Hepatocyte (in vitro differentiated cells): ENCODE measurements around the gene TRIM22. TPM values are rescaled to one million over a fixed set of nuclear protein-coding genes. Genes with fewer than 3 reads are reported as not detected.
"Not testable (repeated sequence)": the region's sequence is repeated elsewhere in the genome, so short reads cannot be mapped to it uniquely, and the experiment has no call there.

Experiments
- DNase-seq: peaks from one replicate; pipeline ENCODE4 v3.0.0-alpha.2; 2016; ENCODE audit warnings: low spot score
- H2AFZ ChIP-seq: fragments of 200-600 bp; sonication (generic); 2 replicates; pipeline ENCODE4 v1.6.0; 2016; ENCODE audit warnings: antibody characterized with exemption, mild to moderate bottlenecking
- H3K27ac ChIP-seq: fragments of 200-600 bp; sonication (generic); 2 replicates; pipeline ENCODE4 v1.5.1; 2016; ENCODE audit warnings: mild to moderate bottlenecking
- H3K27me3 ChIP-seq: fragments of 200-600 bp; sonication (generic); 2 replicates; pipeline ENCODE4 v1.6.1; 2016
- H3K36me3 ChIP-seq: fragments of 200-600 bp; sonication (generic); replicated peaks from 2 replicates; pipeline ENCODE4 v1.5.1; 2016; ENCODE audit warnings: low read depth; ENCODE audit not compliant: insufficient read depth
- H3K4me1 ChIP-seq: fragments of 200-600 bp; sonication (generic); 2 replicates; pipeline ENCODE4 v1.5.1; 2016; ENCODE audit warnings: mild to moderate bottlenecking, moderate library complexity; ENCODE audit not compliant: insufficient read depth
- H3K4me2 ChIP-seq: fragments of 200-600 bp; sonication (generic); 2 replicates; pipeline ENCODE4 v1.6.0; 2016
- H3K4me3 ChIP-seq: fragments of 200-600 bp; sonication (generic); 2 replicates; pipeline ENCODE4 v1.5.1; 2016; ENCODE audit warnings: mild to moderate bottlenecking
- H3K79me2 ChIP-seq: fragments of 200-600 bp; sonication (generic); 2 replicates; pipeline ENCODE4 v1.6.0; 2017; ENCODE audit warnings: mild to moderate bottlenecking
- H3K9me2 ChIP-seq: fragments of 200-600 bp; sonication (generic); replicated peaks from 2 replicates; pipeline ENCODE4 v1.6.0; 2017; ENCODE audit warnings: mild to moderate bottlenecking; ENCODE audit not compliant: insufficient read depth
- H3K9me3 ChIP-seq: fragments of 200-600 bp; sonication (generic); 2 replicates; pipeline ENCODE4 v1.5.1; 2016; ENCODE audit warnings: low read depth, mild to moderate bottlenecking
- H4K20me1 ChIP-seq: fragments of 200-600 bp; sonication (generic); 2 replicates; pipeline ENCODE4 v1.6.0; 2016; ENCODE audit warnings: mild to moderate bottlenecking; ENCODE audit not compliant: insufficient read depth, poor library complexity, severe bottlenecking
- CTCF ChIP-seq: fragments of 200-600 bp; sonication (generic); IDR thresholded peaks from 2 replicates; pipeline ENCODE4 v1.5.1; 2016; ENCODE audit warnings: antibody characterized with exemption, mild to moderate bottlenecking; ENCODE audit not compliant: poor library complexity
- EZH2 ChIP-seq: fragments of 200-600 bp; sonication (generic); IDR thresholded peaks from 2 replicates; pipeline ENCODE4 v1.6.1; 2016; ENCODE audit warnings: antibody characterized with exemption, mild to moderate bottlenecking, borderline replicate concordance
- EZH2phosphoT487 ChIP-seq: fragments of 200-600 bp; sonication (generic); IDR thresholded peaks from one replicate; pipeline ENCODE4 v1.6.1; 2018; ENCODE audit warnings: antibody characterized with exemption, mild to moderate bottlenecking, low read depth, moderate library complexity; ENCODE audit not compliant: unreplicated experiment, severe bottlenecking
- WGBS: methylation state at CpG from one replicate; pipeline ENCODE4 v1.1.6; 2016; ENCODE audit warnings: low lambda C conversion rate; ENCODE audit errors: missing lambda C conversion rate; 5-methylcytosine and 5-hydroxymethylcytosine counted together
- polyA plus RNA-seq: library from polyadenylated mRNA; unstranded; fragments of >200 nt; fragmentation: Nextera tagmentation; extraction: Ambion mirVana; gene quantifications from 2 replicates; pipeline ENCODE4 v1.2.1, GENCODE V29; 2016
- total RNA-seq: library from RNA; depleted of rRNA; stranded (reverse); fragments of >200 nt; gene quantifications from 2 replicates; pipeline ENCODE4 v1.2.3, GENCODE V29; 2014

Gene TRIM22
- total and polyA plus RNA-seq, 2 experiments from 2014 or later: 9.3 to 15.4 TPM

GRCh38 chr11:5671831-5672230 is 17.8 kb upstream of the TRIM22 start:
- no peak for TF ChIP-seq EZH2
- no peak for TF ChIP-seq EZH2phosphoT487
- TF ChIP-seq CTCF: no peak
- no peaks in the 10 kb centered on the region for H3K9me2 ChIP-seq
- H3K79me2 ChIP-seq: peaks cover 25% of the 10 kb centered on the region
- H3K9me3 ChIP-seq: no peaks in the 10 kb centered on the region
- H3K36me3 ChIP-seq: no peaks in the 10 kb centered on the region
- no peaks in the 10 kb centered on the region for H3K27me3 ChIP-seq
- no peaks in the 10 kb centered on the region for H4K20me1 ChIP-seq
- no peak overlapping the region for H3K4me3 ChIP-seq
- no peak overlapping the region for H3K27ac ChIP-seq
- no peaks in the 10 kb centered on the region for H3K4me1 ChIP-seq
- DNase-seq: no peak
- no peak overlapping the region for H3K4me2 ChIP-seq
- no peak overlapping the region for H2AFZ ChIP-seq

GRCh38 chr11:5674391-5674790 is 15.2 kb upstream of the TRIM22 start:
- DNase-seq: no peak
- H3K27ac ChIP-seq: no peak overlapping the region
- H4K20me1 ChIP-seq: no peaks in the 10 kb centered on the region
- H3K4me3 ChIP-seq: no peak overlapping the region
- TF ChIP-seq EZH2 (no peak), EZH2phosphoT487 (no peak), CTCF (no peak)
- no peak overlapping the region for H2AFZ ChIP-seq
- H3K79me2 ChIP-seq: peaks cover 34% of the 10 kb centered on the region
- no peaks in the 10 kb centered on the region for H3K9me3 ChIP-seq
- H3K4me2 ChIP-seq: no peak overlapping the region
- peaks cover 6% of the 10 kb centered on the region for H3K36me3 ChIP-seq
- H3K9me2 ChIP-seq: no peaks in the 10 kb centered on the region
- no peaks in the 10 kb centered on the region for H3K27me3 ChIP-seq
- 95% methylated on average over 4 of the region's 4 CpGs for WGBS
- H3K4me1 ChIP-seq: no peaks in the 10 kb centered on the region

- Histone ChIP-seq H3K4me2 (no peak overlapping the region), H3K9me2 (no peaks in the 10 kb centered on the region), H3K4me1 (no peaks in the 10 kb centered on the region), H4K20me1 (no peaks in the 10 kb centered on the region), H3K27me3 (no peaks in the 10 kb centered on the region), H3K27ac (no peak overlapping the region), H3K9me3 (no peaks in the 10 kb centered on the region), H3K4me3 (no peak overlapping the region), H2AFZ (no peak overlapping the region), H3K79me2 (peaks cover 54% of the 10 kb centered on the region), H3K36me3 (peaks cover 6% of the 10 kb centered on the region)
- TF ChIP-seq EZH2phosphoT487 (no peak), CTCF (no peak)
- WGBS: 99% methylated on average over 7 of the region's 7 CpGs
- DNase-seq: no peak
These were observed 9.8 kb upstream of the TRIM22 start for GRCh38 chr11:5679811-5680210.

- not testable (repeated sequence) for H3K9me2 ChIP-seq, H2AFZ ChIP-seq, H3K27ac ChIP-seq, DNase-seq, H4K20me1 ChIP-seq, H3K9me3 ChIP-seq, H3K4me3 ChIP-seq, H3K27me3 ChIP-seq, H3K36me3 ChIP-seq, H3K4me1 ChIP-seq
- WGBS: 89% methylated on average over 18 of the region's 33 CpGs
- Histone ChIP-seq H3K4me2 (peak overlapping the region; percentile 88), H3K79me2 (peaks cover 49% of the 10 kb centered on the region)
These were observed 6.6 kb upstream of the TRIM22 start for GRCh38 chr11:5682890-5683441.

- DNase-seq, H3K36me3 ChIP-seq, H3K9me2 ChIP-seq, H3K4me1 ChIP-seq, H2AFZ ChIP-seq, H3K9me3 ChIP-seq, H3K27me3 ChIP-seq, H4K20me1 ChIP-seq: not testable (repeated sequence)
- H3K4me3 ChIP-seq: peak overlapping the region; percentile 40
- peak overlapping the region; percentile 97 for H3K27ac ChIP-seq
- WGBS: 87% methylated on average over 7 of the region's 7 CpGs
- peaks cover 46% of the 10 kb centered on the region for H3K79me2 ChIP-seq
- peak overlapping the region; percentile 88 for H3K4me2 ChIP-seq
These were observed 6.0 kb upstream of the TRIM22 start for GRCh38 chr11:5683620-5684019.
